GM23338 (cell line): ENCODE measurements around the gene TBL1XR1. TPM values are rescaled to one million over a fixed set of nuclear protein-coding genes. Genes with fewer than 3 reads are reported as not detected.

Experiments
- ATAC-seq: fragments of 200-7000 bp; cut with Tn5 transposase; 3 replicates; pipeline ENCODE4 v1.9.1; 2020
- DNase-seq: peaks from one replicate; pipeline ENCODE4 v3.0.0-alpha.2; 2015; ENCODE audit warnings: low spot score
- H2AFZ ChIP-seq: fragments of 200-600 bp; sonication (generic); 2 replicates; pipeline ENCODE4 v1.8.0; 2016; ENCODE audit warnings: antibody characterized with exemption, mild to moderate bottlenecking, moderate library complexity
- H3F3A ChIP-seq: fragments of 200-600 bp; sonication (generic); replicated peaks from 2 replicates; pipeline ENCODE4 v1.8.0; 2017; ENCODE audit warnings: antibody characterized with exemption, mixed run types, low read depth
- H3K27ac ChIP-seq: fragments of 200-600 bp; sonication (generic); 2 replicates; pipeline ENCODE4 v1.6.1; 2016; ENCODE audit warnings: low read depth
- H3K27me3 ChIP-seq: fragments of 200-600 bp; sonication (generic); 2 replicates; pipeline ENCODE4 v1.8.0; 2016; ENCODE audit warnings: mild to moderate bottlenecking, mixed run types, moderate library complexity; ENCODE audit not compliant: insufficient read depth
- H3K36me3 ChIP-seq: fragments of 200-600 bp; sonication (generic); 2 replicates; pipeline ENCODE4 v1.8.0; 2016; ENCODE audit warnings: mild to moderate bottlenecking; ENCODE audit not compliant: insufficient read depth
- H3K4me1 ChIP-seq: fragments of 200-600 bp; sonication (generic); 2 replicates; pipeline ENCODE4 v1.8.0; 2016; ENCODE audit warnings: mild to moderate bottlenecking, moderate library complexity; ENCODE audit not compliant: insufficient read depth
- H3K4me2 ChIP-seq: fragments of 200-600 bp; sonication (generic); 2 replicates; pipeline ENCODE4 v1.7.1; 2017; ENCODE audit warnings: mixed run types
- H3K4me3 ChIP-seq: fragments of 200-600 bp; sonication (generic); 2 replicates; pipeline ENCODE4 v1.6.1; 2016; ENCODE audit warnings: mixed run types
- H3K79me2 ChIP-seq: fragments of 200-600 bp; sonication (generic); replicated peaks from 2 replicates; pipeline ENCODE4 v1.8.0; 2017; ENCODE audit warnings: mild to moderate bottlenecking; ENCODE audit not compliant: insufficient read depth
- H3K9me2 ChIP-seq: fragments of 200-600 bp; sonication (generic); 2 replicates; pipeline ENCODE4 v1.8.0; 2017; ENCODE audit not compliant: insufficient read depth
- H4K20me1 ChIP-seq: fragments of 200-600 bp; sonication (generic); replicated peaks from 2 replicates; pipeline ENCODE4 v1.8.0; 2017; ENCODE audit warnings: mild to moderate bottlenecking; ENCODE audit not compliant: insufficient read depth
- H3K27ac Mint-ChIP-seq: 2 replicates; pipeline ENCODE4 v1.8.0; 2020; ENCODE audit warnings: inconsistent platforms, mild to moderate bottlenecking, moderate library complexity, mixed read lengths
- H3K27me3 Mint-ChIP-seq: 3 replicates; pipeline ENCODE4 v1.8.0; 2022; ENCODE audit warnings: low read depth, mild to moderate bottlenecking, moderate library complexity, mixed read lengths, inconsistent platforms; ENCODE audit not compliant: insufficient read depth, poor library complexity
- H3K36me3 Mint-ChIP-seq: 3 replicates; pipeline ENCODE4 v1.8.0; 2021; ENCODE audit warnings: low read depth, mild to moderate bottlenecking, inconsistent platforms, moderate library complexity, mixed read lengths
- H3K4me1 Mint-ChIP-seq: 3 replicates; pipeline ENCODE4 v1.8.0; 2020; ENCODE audit warnings: mild to moderate bottlenecking, inconsistent platforms, mixed read lengths
- H3K4me3 Mint-ChIP-seq: 3 replicates; pipeline ENCODE4 v1.8.0; 2021; ENCODE audit warnings: moderate library complexity, mild to moderate bottlenecking, inconsistent platforms, mixed read lengths
- H3K9me3 Mint-ChIP-seq: 3 replicates; pipeline ENCODE4 v1.8.0; 2020; ENCODE audit warnings: moderate library complexity, mild to moderate bottlenecking, inconsistent platforms, mixed read lengths
- EZH2phosphoT487 ChIP-seq: fragments of 200-600 bp; sonication (generic); IDR thresholded peaks from one replicate; pipeline ENCODE4 v1.8.1; 2018; ENCODE audit warnings: antibody characterized with exemption; ENCODE audit not compliant: unreplicated experiment
- NANOG ChIP-seq: IDR thresholded peaks from 2 replicates; pipeline ENCODE4 v1.6.1; 2016; ENCODE audit warnings: antibody characterized with exemption, borderline replicate concordance
- ZNF331 ChIP-seq: fragments of 250-450 bp; sonication (Bioruptor Pico); IDR thresholded peaks from 2 replicates; pipeline ENCODE4 v1.5.0; 2020; ENCODE audit warnings: low read depth, mild to moderate bottlenecking, moderate library complexity
- polyA plus RNA-seq: library from polyadenylated mRNA; unstranded; fragments of >200 nt; fragmentation: Nextera tagmentation; extraction: Ambion mirVana; gene quantifications from 2 replicates; pipeline ENCODE4 v1.2.1, GENCODE V29; 2016
- total RNA-seq: library from RNA; depleted of rRNA; stranded (reverse); fragments of >200 nt; shearing (Covaris generic); gene quantifications from 2 replicates; pipeline ENCODE4 v1.2.3, GENCODE V29; 2014
- TF ChIP-seq, protein P1 (sequence below): fragments of 250-450 bp; sonication (Bioruptor Pico); IDR thresholded peaks from 2 replicates; pipeline ENCODE4 v1.5.0; 2020; ENCODE audit warnings: mild to moderate bottlenecking, moderate library complexity
- TF ChIP-seq, protein P2 (sequence below), 2 experiments: fragments of 200-600 bp in 1 of 2; sonication (generic) in 1 of 2; conservative IDR thresholded peaks; 2 replicates each; pipeline versions ENCODE4 v1.5.1 to v1.6.1; 2016 to 2017; ENCODE audit warnings: antibody characterized with exemption in 2 of 2, low read depth in 2 of 2, mild to moderate bottlenecking in 2 of 2, moderate library complexity in 1 of 2
- TF ChIP-seq, protein P3 (sequence below): IDR thresholded peaks from one replicate; pipeline ENCODE4 v1.6.1; 2018; ENCODE audit warnings: antibody characterized with exemption; ENCODE audit not compliant: unreplicated experiment

Gene TBL1XR1
- total and polyA plus RNA-seq, 2 experiments from 2014 or later: 49.6 to 122 TPM

DNA sequence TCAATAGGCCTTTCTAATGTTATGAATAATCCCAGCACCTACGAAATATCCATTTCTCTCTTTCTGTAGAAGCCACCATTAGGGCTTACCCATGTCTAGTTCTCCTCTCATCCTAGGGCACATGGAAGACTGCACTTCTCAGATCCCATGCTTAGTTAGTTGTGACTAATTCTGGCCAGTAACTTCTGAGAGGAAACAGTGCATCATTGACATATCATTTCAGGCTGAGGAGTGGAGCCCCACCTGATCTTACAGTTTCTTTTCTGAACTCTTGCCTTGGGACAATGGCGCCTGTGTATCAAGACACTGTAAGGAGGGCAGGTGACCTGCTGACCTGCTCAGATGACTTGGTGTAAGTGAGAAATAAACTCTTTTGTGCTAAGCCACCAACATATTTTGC lies 39.4 kb upstream of the TBL1XR1 start:
- H2AFZ ChIP-seq: no peak overlapping the region
- TF ChIP-seq, protein P1, sequence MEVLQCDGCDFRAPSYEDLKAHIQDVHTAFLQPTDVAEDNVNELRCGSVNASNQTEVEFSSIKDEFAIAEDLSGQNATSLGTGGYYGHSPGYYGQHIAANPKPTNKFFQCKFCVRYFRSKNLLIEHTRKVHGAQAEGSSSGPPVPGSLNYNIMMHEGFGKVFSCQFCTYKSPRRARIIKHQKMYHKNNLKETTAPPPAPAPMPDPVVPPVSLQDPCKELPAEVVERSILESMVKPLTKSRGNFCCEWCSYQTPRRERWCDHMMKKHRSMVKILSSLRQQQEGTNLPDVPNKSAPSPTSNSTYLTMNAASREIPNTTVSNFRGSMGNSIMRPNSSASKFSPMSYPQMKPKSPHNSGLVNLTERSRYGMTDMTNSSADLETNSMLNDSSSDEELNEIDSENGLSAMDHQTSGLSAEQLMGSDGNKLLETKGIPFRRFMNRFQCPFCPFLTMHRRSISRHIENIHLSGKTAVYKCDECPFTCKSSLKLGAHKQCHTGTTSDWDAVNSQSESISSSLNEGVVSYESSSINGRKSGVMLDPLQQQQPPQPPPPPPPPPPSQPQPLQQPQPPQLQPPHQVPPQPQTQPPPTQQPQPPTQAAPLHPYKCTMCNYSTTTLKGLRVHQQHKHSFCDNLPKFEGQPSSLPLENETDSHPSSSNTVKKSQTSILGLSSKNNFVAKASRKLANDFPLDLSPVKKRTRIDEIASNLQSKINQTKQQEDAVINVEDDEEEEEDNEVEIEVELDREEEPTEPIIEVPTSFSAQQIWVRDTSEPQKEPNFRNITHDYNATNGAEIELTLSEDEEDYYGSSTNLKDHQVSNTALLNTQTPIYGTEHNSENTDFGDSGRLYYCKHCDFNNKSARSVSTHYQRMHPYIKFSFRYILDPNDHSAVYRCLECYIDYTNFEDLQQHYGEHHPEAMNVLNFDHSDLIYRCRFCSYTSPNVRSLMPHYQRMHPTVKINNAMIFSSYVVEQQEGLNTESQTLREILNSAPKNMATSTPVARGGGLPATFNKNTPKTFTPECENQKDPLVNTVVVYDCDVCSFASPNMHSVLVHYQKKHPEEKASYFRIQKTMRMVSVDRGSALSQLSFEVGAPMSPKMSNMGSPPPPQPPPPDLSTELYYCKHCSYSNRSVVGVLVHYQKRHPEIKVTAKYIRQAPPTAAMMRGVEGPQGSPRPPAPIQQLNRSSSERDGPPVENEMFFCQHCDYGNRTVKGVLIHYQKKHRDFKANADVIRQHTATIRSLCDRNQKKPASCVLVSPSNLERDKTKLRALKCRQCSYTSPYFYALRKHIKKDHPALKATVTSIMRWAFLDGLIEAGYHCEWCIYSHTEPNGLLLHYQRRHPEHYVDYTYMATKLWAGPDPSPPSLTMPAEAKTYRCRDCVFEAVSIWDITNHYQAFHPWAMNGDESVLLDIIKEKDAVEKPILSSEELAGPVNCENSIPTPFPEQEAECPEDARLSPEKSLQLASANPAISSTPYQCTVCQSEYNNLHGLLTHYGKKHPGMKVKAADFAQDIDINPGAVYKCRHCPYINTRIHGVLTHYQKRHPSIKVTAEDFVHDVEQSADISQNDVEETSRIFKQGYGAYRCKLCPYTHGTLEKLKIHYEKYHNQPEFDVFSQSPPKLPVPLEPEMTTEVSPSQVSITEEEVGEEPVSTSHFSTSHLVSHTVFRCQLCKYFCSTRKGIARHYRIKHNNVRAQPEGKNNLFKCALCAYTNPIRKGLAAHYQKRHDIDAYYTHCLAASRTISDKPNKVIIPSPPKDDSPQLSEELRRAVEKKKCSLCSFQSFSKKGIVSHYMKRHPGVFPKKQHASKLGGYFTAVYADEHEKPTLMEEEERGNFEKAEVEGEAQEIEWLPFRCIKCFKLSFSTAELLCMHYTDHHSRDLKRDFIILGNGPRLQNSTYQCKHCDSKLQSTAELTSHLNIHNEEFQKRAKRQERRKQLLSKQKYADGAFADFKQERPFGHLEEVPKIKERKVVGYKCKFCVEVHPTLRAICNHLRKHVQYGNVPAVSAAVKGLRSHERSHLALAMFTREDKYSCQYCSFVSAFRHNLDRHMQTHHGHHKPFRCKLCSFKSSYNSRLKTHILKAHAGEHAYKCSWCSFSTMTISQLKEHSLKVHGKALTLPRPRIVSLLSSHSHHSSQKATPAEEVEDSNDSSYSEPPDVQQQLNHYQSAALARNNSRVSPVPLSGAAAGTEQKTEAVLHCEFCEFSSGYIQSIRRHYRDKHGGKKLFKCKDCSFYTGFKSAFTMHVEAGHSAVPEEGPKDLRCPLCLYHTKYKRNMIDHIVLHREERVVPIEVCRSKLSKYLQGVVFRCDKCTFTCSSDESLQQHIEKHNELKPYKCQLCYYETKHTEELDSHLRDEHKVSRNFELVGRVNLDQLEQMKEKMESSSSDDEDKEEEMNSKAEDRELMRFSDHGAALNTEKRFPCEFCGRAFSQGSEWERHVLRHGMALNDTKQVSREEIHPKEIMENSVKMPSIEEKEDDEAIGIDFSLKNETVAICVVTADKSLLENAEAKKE: no peak
- no peak for TF ChIP-seq ZNF331 (CRISPR knock-in tag)
- TF ChIP-seq, protein P2, sequence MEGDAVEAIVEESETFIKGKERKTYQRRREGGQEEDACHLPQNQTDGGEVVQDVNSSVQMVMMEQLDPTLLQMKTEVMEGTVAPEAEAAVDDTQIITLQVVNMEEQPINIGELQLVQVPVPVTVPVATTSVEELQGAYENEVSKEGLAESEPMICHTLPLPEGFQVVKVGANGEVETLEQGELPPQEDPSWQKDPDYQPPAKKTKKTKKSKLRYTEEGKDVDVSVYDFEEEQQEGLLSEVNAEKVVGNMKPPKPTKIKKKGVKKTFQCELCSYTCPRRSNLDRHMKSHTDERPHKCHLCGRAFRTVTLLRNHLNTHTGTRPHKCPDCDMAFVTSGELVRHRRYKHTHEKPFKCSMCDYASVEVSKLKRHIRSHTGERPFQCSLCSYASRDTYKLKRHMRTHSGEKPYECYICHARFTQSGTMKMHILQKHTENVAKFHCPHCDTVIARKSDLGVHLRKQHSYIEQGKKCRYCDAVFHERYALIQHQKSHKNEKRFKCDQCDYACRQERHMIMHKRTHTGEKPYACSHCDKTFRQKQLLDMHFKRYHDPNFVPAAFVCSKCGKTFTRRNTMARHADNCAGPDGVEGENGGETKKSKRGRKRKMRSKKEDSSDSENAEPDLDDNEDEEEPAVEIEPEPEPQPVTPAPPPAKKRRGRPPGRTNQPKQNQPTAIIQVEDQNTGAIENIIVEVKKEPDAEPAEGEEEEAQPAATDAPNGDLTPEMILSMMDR (conservative IDR thresholded peaks at IDR 0.05; ENCODE audit: low read depth in 2 of 2): no peak
- TF ChIP-seq NANOG: no peak
- TF ChIP-seq EZH2phosphoT487: no peak
- TF ChIP-seq, protein P3, sequence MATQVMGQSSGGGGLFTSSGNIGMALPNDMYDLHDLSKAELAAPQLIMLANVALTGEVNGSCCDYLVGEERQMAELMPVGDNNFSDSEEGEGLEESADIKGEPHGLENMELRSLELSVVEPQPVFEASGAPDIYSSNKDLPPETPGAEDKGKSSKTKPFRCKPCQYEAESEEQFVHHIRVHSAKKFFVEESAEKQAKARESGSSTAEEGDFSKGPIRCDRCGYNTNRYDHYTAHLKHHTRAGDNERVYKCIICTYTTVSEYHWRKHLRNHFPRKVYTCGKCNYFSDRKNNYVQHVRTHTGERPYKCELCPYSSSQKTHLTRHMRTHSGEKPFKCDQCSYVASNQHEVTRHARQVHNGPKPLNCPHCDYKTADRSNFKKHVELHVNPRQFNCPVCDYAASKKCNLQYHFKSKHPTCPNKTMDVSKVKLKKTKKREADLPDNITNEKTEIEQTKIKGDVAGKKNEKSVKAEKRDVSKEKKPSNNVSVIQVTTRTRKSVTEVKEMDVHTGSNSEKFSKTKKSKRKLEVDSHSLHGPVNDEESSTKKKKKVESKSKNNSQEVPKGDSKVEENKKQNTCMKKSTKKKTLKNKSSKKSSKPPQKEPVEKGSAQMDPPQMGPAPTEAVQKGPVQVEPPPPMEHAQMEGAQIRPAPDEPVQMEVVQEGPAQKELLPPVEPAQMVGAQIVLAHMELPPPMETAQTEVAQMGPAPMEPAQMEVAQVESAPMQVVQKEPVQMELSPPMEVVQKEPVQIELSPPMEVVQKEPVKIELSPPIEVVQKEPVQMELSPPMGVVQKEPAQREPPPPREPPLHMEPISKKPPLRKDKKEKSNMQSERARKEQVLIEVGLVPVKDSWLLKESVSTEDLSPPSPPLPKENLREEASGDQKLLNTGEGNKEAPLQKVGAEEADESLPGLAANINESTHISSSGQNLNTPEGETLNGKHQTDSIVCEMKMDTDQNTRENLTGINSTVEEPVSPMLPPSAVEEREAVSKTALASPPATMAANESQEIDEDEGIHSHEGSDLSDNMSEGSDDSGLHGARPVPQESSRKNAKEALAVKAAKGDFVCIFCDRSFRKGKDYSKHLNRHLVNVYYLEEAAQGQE: no peak

More for the DNA sequence above, 39.4 kb upstream of the TBL1XR1 start:
- no peak for DNase-seq
- Mint-ChIP-seq H3K4me1 (no peaks in the 10 kb centered on the region), H3K27me3 (peaks cover 3% of the 10 kb centered on the region), H3K36me3 (no peaks in the 10 kb centered on the region), H3K9me3 (no peaks in the 10 kb centered on the region), H3K27ac (no peak overlapping the region), H3K4me3 (no peak overlapping the region)
- H3K79me2 ChIP-seq: no peaks in the 10 kb centered on the region
- no peaks in the 10 kb centered on the region for H3K9me2 ChIP-seq
- H3K4me3 ChIP-seq: no peak overlapping the region
- no peaks in the 10 kb centered on the region for H3K36me3 ChIP-seq
- H3K27me3 ChIP-seq: no peaks in the 10 kb centered on the region
- H3F3A ChIP-seq: no peaks in the 10 kb centered on the region
- H3K4me1 ChIP-seq: no peaks in the 10 kb centered on the region
- no peak for ATAC-seq
- no peaks in the 10 kb centered on the region for H4K20me1 ChIP-seq
- no peak overlapping the region for H3K4me2 ChIP-seq
- H3K27ac ChIP-seq: no peak overlapping the region
